HG03354 (cell line): ENCODE results near the gene OR56A5.
A peak's percentile ranks its signal among the peaks of the same experiment; 100 is the strongest.

Experiments
- ATAC-seq: cut with Tn5 transposase; IDR thresholded peaks from one replicate; pipeline ENCODE4 v1.9.1; 2021; ENCODE audit warnings: mild to moderate bottlenecking; ENCODE audit not compliant: unreplicated experiment, poor library complexity, severe bottlenecking

The OR56A5 gene

DNA sequence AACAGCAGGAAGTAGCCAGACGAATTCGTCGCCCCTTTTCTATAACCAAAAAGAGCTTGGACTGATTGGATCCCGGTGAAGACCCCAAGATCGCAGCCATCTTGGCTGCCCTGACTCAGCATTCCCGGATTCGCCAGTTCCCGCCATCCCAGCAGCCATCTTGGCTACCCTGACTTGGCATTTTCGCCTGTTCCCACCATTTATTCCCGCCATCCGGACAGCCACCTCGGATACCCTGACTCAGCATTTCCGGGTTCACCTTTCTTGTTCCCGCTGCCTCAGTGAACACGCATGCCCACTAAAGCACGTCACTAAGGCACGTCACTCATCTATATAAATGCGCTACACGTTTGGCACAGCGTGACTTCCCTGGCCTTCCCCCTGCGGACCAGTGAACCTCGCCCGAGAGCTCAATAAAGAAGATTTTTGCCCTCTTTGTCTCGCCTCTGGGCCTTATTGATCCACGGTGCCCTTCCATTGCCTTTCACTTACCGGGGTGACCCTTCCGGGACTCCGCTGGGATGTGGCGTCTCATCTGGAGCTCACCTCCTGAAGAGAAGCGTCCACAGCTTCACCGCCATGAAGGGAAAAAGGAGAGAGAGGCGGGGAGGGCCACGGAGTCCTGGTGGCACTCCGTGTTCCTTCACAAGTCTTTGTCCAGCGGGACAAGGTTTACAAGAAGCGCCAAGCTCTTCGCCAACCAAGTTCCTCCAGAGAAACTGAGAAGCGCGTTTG is 30.3 kb downstream of the OR56A5 start:
- no peak for ATAC-seq

DNA sequence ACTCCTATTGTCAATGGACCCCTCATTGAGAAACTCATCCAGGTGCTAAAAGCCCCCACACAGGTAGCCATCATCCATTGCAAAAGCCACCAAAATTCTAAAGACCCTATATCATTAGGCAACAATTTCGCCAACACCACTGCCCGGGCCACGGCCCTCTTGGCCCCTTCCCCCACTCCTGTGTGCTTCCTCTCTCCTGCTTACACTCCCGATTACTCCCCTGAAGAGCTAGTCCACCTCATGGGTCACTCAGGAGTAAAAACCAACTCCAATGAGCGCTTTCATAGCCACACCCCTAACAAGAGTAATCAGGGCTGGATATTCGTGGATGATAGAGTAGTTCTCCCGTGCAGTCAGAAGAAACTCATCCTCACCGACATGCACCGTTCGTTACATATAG is 35.2 kb downstream of the OR56A5 start:
- ATAC-seq, result no peak

DNA sequence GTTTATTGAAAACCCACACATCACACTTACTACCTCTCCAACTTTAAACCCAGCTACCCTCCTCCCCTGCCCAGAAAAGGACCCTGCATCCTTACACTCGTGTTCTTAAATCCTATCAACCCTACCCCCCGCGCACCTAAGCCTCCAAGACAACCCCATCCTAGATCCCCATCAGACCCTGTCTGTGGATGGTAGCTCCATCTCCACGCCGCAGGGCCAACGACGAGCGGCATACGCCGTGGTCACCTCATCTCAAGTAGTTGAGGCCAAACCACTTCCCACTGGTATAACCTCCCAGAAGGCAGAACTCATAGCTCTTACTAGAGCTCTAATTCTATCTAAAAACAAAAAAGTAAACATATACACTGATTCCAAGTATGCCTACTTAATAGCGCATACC is 35.6 kb downstream of the OR56A5 start:
- no peak for ATAC-seq

DNA sequence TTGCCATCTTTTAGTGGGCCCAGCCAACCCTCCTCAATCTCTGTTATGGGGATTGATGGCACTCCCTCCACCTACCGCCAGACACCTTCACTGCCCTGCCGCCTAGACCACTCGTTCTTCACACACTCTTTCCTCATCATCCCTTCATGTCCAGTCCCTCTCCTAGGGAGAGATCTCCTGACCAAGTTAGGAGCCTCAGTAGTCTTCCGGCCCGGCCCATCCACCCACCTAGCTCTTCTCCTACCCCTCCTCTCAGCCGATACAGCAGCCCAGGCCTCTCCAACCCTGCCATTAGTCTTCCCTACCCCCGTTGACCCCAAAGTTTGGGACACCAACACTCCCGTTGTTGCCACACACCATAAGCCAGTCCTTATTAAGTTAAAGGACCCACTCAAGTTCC is 37.2 kb downstream of the OR56A5 start:
- ATAC-seq, result no peak

DNA sequence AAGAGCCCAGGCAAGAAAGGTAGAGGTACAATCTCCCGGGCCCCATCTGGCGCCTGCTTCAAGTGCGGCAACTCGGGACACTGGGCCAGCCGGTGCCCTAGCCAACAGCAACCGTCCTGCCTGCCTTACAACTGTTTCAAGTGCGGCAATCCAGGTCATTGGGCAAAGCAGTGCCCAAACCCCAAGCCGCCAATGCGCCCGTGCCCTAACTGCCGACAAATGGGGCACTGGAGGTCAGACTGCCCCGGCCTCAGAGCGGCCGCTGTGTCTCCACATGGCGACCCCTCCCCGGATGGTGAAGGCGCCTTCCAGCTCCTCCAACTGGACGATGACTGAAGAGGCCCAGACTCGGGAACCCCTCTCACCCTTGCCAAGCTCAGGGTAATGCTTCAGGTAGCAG is 37.7 kb downstream of the OR56A5 start:
- no peak for ATAC-seq

DNA sequence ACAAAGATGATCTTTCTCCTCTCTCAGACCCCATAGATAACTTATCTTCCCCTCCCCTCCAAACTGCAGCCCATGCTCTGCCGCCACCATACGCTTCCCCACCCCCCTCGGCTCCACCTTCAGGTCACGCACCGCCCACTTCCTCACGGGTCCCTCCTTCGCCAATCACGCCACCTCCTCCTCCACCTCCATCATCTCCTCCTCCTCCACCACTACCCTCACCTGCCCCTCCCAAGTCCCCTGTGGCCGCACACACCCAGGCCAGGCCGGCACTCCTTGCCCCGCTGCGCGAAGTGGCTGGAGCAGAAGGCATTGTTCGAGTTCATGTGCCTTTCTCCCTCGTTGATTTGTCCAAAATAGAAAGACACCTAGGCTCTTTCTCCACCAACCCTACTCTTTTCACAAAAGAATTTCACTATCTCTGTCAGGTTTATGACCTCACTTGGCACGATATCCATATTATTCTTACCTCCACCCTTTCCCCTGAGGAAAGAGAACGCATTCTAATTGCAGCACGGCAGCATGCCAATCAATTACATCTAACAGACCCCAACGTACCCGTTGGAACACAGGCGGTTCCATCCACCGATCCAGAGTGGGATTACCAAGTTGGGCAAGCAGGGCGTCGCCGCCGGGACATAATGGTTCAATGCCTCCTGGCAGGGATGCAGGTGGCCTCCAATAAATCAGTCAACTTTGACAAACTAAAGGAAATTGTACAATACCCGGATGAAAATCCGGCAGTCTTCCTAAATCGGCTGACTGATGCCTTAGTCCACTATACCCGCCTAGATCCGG is 38.5 kb downstream of the OR56A5 start:
- ATAC-seq, result no peak

DNA sequence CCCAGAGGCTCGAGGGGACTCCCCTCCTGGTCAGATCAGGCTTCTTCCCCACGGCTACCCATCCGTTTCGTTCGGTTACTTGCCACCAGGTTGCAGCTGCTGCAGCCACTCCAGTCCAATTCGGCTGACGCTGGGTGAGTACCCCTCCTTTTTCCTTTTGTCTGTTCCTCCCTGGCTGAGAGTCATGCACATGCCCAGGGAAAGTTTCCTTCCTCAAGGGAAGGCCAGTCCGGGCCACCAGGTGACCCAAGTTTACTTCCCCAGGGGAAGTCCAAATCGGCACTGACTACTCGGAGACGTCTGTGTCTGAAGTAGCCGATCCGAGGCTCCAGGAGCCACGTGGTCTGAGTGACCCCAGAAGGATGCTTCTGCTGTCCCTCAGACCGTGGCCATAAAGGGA is 39.5 kb downstream of the OR56A5 start:
- ATAC-seq, result no peak

DNA sequence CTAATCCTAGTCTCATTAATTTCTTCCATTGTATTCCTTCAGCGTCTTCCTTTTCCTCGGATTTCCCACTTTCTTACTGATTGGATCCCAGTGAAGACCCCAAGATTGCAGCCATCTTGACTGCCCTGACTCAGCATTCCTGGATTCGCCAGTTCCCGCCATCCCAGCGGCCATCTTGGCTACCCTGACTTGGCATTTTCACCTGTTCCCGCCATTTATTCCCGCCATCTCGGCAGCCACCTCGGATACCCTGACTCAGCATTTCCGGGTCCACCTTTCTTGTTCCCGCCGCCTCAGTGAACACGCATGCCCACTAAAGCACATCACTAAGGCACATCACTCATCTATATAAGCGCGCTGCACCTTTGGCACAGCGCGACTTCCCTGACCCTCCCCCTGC is 40.0 kb downstream of the OR56A5 start:
- no peak for ATAC-seq

DNA sequence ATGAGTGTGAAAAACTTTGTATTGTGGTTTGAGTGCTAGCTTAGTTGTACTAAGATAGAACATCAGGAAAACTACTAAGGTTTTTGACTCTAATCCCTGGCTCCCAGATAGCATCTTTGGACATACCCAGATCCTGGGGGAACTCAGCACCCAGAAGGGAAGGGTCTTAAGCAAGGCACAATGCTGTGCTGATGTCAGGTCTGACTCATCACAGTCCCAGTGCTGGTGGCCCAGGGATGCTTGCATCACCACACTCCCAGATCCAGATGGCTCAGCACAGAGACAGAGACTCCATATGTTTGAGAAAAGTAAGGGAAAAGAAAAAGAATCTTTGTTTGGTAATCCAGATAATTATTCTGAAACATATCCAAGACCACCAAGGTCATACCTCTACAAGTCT is 44.5 kb downstream of the OR56A5 start:
- ATAC-seq, result no peak

DNA sequence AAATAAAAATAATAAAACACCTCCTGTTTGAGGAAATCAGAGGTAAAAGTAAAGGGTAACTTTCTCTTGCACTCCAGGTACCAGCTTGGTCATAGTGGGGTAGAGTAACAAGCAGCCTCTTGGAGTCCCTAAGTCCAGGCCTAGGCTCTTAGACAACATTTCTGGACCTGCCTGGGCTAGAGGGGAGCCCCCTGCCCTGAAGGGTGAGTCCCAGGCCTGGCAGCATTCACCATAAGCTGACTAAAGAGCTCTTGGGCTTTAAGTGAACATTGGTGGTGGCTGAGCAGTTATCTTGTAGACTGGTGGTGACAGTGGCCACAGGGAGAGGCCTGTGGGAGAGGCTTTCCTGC is 44.9 kb downstream of the OR56A5 start:
- peak; percentile 35 for ATAC-seq

DNA sequence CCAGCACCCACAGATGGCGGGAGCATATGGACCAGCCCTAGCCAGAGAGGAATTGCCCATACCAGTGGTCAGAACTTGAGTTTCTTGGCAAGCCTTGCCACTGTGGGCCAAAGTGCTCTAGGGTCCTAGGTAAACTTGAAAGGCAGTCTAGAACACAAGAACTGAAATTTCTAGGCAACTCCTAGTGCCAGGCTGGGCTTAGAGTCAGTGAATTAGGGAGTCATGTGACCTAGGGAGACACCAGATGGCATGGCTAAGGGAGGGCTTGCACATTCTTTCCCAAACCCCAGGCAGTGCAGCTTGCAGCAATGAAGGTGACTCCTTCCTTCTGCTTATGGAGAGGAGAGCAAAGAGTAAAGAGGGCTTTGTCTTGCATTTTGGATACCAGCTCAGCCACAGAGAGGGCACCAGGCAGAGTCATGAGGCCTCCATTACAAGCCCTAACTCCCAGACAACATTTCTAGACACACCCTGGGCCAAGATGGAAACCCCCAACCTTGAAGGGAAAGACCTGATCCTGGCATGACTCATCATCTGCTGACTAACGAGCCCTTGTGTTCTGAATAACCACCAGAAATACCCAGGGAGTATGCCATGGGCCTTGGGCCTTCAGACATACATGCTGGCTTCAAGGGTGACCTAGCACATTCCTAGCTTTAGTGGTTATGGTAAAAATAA is 45.4 kb downstream of the OR56A5 start:
- peak; percentile 86 for ATAC-seq
